ENCODE measurements around the gene TMEM52. TPM values are rescaled to one million over a fixed set of nuclear protein-coding genes. Genes with fewer than 3 reads are reported as not detected.

The TMEM52 gene
- total RNA-seq, 1 experiment from 2014 or later, result 9.6 TPM

DNA sequence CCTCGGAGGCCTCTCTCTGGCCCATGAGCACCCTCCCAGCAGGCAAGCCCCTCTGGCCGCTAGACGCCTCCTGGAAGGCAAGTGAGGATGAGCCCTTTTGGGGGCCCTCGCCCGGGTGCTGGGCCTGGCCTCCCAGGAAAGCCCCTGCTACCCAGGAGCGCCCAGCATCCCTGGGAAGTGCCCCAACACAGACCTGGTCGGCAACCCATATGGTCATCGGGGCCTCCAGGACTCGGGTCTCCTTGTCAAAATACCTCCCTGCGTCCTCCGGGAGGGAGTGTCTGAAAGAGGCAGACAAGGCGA, 21.0 kb upstream of the TMEM52 start:
- H3K9ac ChIP-seq (ENCODE audit: extremely low read depth, insufficient read length, low read length), result no peak overlapping the region
- peaks cover 2% of the 10 kb centered on the region for H3K27me3 Mint-ChIP-seq (ENCODE audit: low read depth)
- H3K56ac ChIP-seq (ENCODE audit: insufficient read length, low read depth, low read length), result no peak overlapping the region
- no peak overlapping the region for H3K23ac ChIP-seq (ENCODE audit: insufficient read length, low read depth, low read length)
- no peak overlapping the region for H3K27ac Mint-ChIP-seq
- H3K36me3 Mint-ChIP-seq (ENCODE audit: insufficient read depth in 1 of 3, low read depth in 3 of 3), result no peaks in the 10 kb centered on the region
- no peaks in the 10 kb centered on the region for H3K79me2 ChIP-seq (ENCODE audit: insufficient read depth, low read length)
- H3T11ph ChIP-seq (ENCODE audit: low read length), result no peak overlapping the region
- H3K4me1 ChIP-seq (ENCODE audit: insufficient read depth, low read length), result no peaks in the 10 kb centered on the region
- H4K5ac ChIP-seq (ENCODE audit: insufficient read length, low read depth, low read length), result no peak overlapping the region
- H2BK20ac ChIP-seq (ENCODE audit: low read depth, low read length, poor library complexity, severe bottlenecking), result no peak overlapping the region
- no peak for DNase-seq
- no peak overlapping the region for H2BK5ac ChIP-seq (ENCODE audit: insufficient read length, low read length)
- H3K9me3 Mint-ChIP-seq, result no peaks in the 10 kb centered on the region
- peaks cover 6% of the 10 kb centered on the region in 2 experiments; a peak in 3 of 4 replicates for H3K4me1 Mint-ChIP-seq
- no peaks in the 10 kb centered on the region for H3K79me1 ChIP-seq (ENCODE audit: insufficient read depth, low read depth, low read length, poor library complexity, severe bottlenecking)
- H3K4me2 ChIP-seq (ENCODE audit: insufficient read depth, insufficient read length, low read length), result no peak overlapping the region
- peaks cover 3% of the 10 kb centered on the region for H4K20me1 ChIP-seq (ENCODE audit: control insufficient read depth, insufficient read depth, insufficient read length)
- H3K9me3 ChIP-seq (ENCODE audit: control insufficient read depth, low read depth, low read length), result no peaks in the 10 kb centered on the region
- no peak overlapping the region for H2BK120ac ChIP-seq (ENCODE audit: low read depth, low read length, poor library complexity, severe bottlenecking)
- no peak overlapping the region for H3K18ac ChIP-seq (ENCODE audit: insufficient read length, low read depth, low read length)
- no peak overlapping the region for H2BK12ac ChIP-seq (ENCODE audit: insufficient read length, low read depth, low read length)
- no peak for TF ChIP-seq CTCF (conservative IDR thresholded peaks at IDR 0.05)
- no CpG with 5 or more reads among the region's 12 CpGs for WGBS (ENCODE audit: extremely low coverage, insufficient read length, low lambda C conversion rate)
- no peaks in the 10 kb centered on the region for H3K23me2 ChIP-seq (ENCODE audit: insufficient read length, low read depth, low read length, poor library complexity, severe bottlenecking)
- H2BK15ac ChIP-seq (ENCODE audit: low read depth, low read length), result no peak overlapping the region
- H2AK5ac ChIP-seq (ENCODE audit: insufficient read length, low read length), result no peak overlapping the region
- H3K4me3 Mint-ChIP-seq, result no peak overlapping the region
- H3K4ac ChIP-seq (ENCODE audit: low read depth, low read length), result no peak overlapping the region
- no peak overlapping the region for H2AFZ ChIP-seq (ENCODE audit: low read length)
- H3K14ac ChIP-seq (ENCODE audit: insufficient read depth, low read length), result no peak overlapping the region; the same call in 1 of the 2 replicates
- no peaks in the 10 kb centered on the region for H3K27me3 ChIP-seq (ENCODE audit: insufficient read depth, low read length)
- H4K91ac ChIP-seq (ENCODE audit: insufficient read length, low read depth, low read length), result no peak overlapping the region
- no peak overlapping the region for H4K8ac ChIP-seq (replicated peaks; ENCODE audit: insufficient read length, low read depth, low read length)
- no peak overlapping the region for H3K27ac ChIP-seq (ENCODE audit: insufficient read length, low read depth, low read length)

All from H9 (cell line).